Measurements from ENCODE around the gene FGF9.

DNA sequence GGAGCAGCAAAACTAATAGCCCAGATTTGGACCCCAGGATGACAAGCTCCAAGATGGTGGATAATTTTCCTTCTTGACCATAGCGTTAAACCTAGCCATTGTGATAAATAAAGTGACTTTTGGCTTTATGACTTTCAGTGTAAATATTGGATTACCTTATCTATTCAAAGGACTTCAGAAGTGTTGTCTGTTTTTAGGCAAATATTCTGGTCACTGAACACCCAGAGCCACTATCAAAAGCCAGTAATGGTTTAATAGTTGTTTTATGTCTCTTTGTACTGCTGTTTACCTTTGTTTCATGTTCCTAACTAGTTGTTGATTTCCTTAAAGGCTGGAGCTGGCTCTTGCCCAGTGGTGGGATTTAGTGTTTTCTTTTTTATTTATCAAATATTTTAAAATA, 81.6 kb downstream of the FGF9 start:
- TF ChIP-seq, protein P1, sequence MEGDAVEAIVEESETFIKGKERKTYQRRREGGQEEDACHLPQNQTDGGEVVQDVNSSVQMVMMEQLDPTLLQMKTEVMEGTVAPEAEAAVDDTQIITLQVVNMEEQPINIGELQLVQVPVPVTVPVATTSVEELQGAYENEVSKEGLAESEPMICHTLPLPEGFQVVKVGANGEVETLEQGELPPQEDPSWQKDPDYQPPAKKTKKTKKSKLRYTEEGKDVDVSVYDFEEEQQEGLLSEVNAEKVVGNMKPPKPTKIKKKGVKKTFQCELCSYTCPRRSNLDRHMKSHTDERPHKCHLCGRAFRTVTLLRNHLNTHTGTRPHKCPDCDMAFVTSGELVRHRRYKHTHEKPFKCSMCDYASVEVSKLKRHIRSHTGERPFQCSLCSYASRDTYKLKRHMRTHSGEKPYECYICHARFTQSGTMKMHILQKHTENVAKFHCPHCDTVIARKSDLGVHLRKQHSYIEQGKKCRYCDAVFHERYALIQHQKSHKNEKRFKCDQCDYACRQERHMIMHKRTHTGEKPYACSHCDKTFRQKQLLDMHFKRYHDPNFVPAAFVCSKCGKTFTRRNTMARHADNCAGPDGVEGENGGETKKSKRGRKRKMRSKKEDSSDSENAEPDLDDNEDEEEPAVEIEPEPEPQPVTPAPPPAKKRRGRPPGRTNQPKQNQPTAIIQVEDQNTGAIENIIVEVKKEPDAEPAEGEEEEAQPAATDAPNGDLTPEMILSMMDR (IDR thresholded peaks at IDR 0.05; ENCODE audit: insufficient read depth, low read length), result no peak
- TF ChIP-seq, protein P2, sequence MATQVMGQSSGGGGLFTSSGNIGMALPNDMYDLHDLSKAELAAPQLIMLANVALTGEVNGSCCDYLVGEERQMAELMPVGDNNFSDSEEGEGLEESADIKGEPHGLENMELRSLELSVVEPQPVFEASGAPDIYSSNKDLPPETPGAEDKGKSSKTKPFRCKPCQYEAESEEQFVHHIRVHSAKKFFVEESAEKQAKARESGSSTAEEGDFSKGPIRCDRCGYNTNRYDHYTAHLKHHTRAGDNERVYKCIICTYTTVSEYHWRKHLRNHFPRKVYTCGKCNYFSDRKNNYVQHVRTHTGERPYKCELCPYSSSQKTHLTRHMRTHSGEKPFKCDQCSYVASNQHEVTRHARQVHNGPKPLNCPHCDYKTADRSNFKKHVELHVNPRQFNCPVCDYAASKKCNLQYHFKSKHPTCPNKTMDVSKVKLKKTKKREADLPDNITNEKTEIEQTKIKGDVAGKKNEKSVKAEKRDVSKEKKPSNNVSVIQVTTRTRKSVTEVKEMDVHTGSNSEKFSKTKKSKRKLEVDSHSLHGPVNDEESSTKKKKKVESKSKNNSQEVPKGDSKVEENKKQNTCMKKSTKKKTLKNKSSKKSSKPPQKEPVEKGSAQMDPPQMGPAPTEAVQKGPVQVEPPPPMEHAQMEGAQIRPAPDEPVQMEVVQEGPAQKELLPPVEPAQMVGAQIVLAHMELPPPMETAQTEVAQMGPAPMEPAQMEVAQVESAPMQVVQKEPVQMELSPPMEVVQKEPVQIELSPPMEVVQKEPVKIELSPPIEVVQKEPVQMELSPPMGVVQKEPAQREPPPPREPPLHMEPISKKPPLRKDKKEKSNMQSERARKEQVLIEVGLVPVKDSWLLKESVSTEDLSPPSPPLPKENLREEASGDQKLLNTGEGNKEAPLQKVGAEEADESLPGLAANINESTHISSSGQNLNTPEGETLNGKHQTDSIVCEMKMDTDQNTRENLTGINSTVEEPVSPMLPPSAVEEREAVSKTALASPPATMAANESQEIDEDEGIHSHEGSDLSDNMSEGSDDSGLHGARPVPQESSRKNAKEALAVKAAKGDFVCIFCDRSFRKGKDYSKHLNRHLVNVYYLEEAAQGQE (IDR thresholded peaks at IDR 0.05; ENCODE audit: insufficient replicate concordance, low read depth), result no peak
- TF ChIP-seq POLR2AphosphoS5 (IDR thresholded peaks at IDR 0.05; ENCODE audit: low read depth) (no peak), SPI1 (IDR thresholded peaks at IDR 0.05; ENCODE audit: borderline replicate concordance, low read depth) (no peak)

Data from HL-60 (cell line).